Inflammatory macrophage treated with lipopolysaccharide for 1 hour (primary cell): Measurements from ENCODE around the gene CLTA.
"Not testable (repeated sequence)": the region's sequence is repeated elsewhere in the genome, so short reads cannot be mapped to it uniquely, and the experiment has no call there.

Experiments used
- DNase-seq, 2 donors: peaks; one replicate each; pipeline ENCODE4 v3.0.0-alpha.2; 2020 to 2022

Gene CLTA

GRCh38 chr9:36158917-36159316, 31.8 kb upstream of the CLTA start:
- no peak for DNase-seq

GRCh38 chr9:36159509-36159908, 31.2 kb upstream of the CLTA start:
- not testable (repeated sequence) for DNase-seq

- DNase-seq: not testable (repeated sequence)
Observed at GRCh38 chr9:36160126-36160525, 30.6 kb upstream of the CLTA start.

GRCh38 chr9:36161187-36161586, 29.5 kb upstream of the CLTA start:
- DNase-seq: no peak

GRCh38 chr9:36162211-36162738, 28.4 kb upstream of the CLTA start:
- DNase-seq: no peak

GRCh38 chr9:36163049-36163785, 27.5 kb upstream of the CLTA start:
- DNase-seq: no peak

- no peak for DNase-seq
Observed at GRCh38 chr9:36163786-36164170, 26.9 kb upstream of the CLTA start.

GRCh38 chr9:36164372-36164771, 26.3 kb upstream of the CLTA start:
- DNase-seq: no peak

GRCh38 chr9:36164989-36165388, 25.7 kb upstream of the CLTA start:
- DNase-seq: no peak

GRCh38 chr9:36165826-36166167, 24.9 kb upstream of the CLTA start:
- no peak for DNase-seq

GRCh38 chr9:36166168-36166927, 24.4 kb upstream of the CLTA start:
- DNase-seq: peak; percentile 59 to 86

- DNase-seq: no peak
Observed at GRCh38 chr9:36169166-36169565, 21.6 kb upstream of the CLTA start, which contains the start of gene CCIN. Gene CCIN (plus strand): TSS chr9:36169388. CDS start chr9:36169503, 115 bp downstream.

- peak; percentile 26 to 38 for DNase-seq
Observed at GRCh38 chr9:36169708-36170107, 21.0 kb upstream of the CLTA start.

- no peak for DNase-seq
Observed at GRCh38 chr9:36170531-36170930, 20.2 kb upstream of the CLTA start.

- DNase-seq: no peak
Observed at GRCh38 chr9:36173861-36174260, 16.9 kb upstream of the CLTA start.

- DNase-seq: no peak
Observed at GRCh38 chr9:36174271-36174670, 16.4 kb upstream of the CLTA start.

GRCh38 chr9:36174731-36175130, 16.0 kb upstream of the CLTA start:
- no peak for DNase-seq

GRCh38 chr9:36175209-36175608, 15.5 kb upstream of the CLTA start:
- DNase-seq: not testable (repeated sequence)

- DNase-seq: not testable (repeated sequence)
Observed at GRCh38 chr9:36176496-36176895, 14.2 kb upstream of the CLTA start.

GRCh38 chr9:36177571-36177970, 13.2 kb upstream of the CLTA start:
- no peak for DNase-seq

- not testable (repeated sequence) for DNase-seq
Observed at GRCh38 chr9:36180243-36180642, 10.5 kb upstream of the CLTA start.

- no peak for DNase-seq
Observed at GRCh38 chr9:36187414-36187813, 3.3 kb upstream of the CLTA start.

GRCh38 chr9:36188212-36188611, 2.5 kb upstream of the CLTA start:
- no peak for DNase-seq

- DNase-seq: peak; percentile 59 to 68
Observed at GRCh38 chr9:36189976-36190375, 745 bp upstream of the CLTA start.
